Measurements from ENCODE around the gene JUND.

Gene JUND

DNA sequence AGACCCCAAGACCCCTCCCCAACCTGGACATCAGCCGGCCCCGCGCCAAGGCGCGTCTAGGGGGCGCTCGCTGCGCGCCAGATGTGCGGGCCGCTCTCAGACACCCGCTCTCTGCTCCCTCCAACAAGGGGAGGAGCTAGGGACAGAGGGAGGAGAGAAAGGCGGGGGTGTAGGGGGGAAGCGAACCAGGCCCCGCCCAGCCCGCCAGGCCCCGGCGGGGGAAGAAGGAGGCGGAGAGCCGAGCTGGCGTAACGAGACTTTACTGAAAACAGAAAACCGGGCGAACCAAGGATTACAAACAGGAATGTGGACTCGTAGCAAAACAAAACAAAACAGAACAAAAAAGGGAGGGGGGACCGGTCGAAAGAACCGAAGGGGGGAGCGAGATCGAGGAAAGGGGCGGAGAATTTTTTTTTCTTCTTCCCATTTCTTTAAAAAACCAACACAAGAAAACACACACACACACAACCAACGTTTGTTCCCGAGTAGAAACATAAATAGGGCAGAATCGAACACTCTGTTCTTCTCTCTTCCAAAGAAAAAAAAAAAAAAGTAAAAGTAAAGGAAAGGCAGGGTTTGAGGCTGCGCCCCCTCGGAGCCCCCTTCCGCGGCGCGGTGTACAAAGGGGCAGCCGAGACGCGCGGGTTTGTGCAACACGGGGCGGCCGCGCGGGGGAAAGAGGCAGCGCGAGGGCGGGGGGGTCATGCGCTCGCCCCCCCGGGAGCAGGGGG, 1.7 kb downstream of the JUND start:
- Histone ChIP-seq H3K4me3 (ENCODE audit: low read length) (peak overlapping the region; percentile 95), H2BK120ac (ENCODE audit: low read depth, low read length) (no peak overlapping the region), H3K79me2 (ENCODE audit: control insufficient read depth, insufficient read depth, low read length) (peaks cover 36% of the 10 kb centered on the region), H3K79me1 (ENCODE audit: low read length) (peaks cover 13% of the 10 kb centered on the region), H3K4me1 (ENCODE audit: control insufficient read depth, low read depth, low read length) (peaks cover 6% of the 10 kb centered on the region), H3K4me2 (ENCODE audit: low read length) (peak overlapping the region; percentile 97), H3K4ac (ENCODE audit: low read depth, low read length) (peak overlapping the region; percentile 97), H4K8ac (ENCODE audit: low read depth, low read length) (no peak overlapping the region), H2BK5ac (ENCODE audit: low read length) (no peak overlapping the region), H3K27me3 (ENCODE audit: insufficient read depth, low read length, poor library complexity) (no peaks in the 10 kb centered on the region), H3K36me3 (ENCODE audit: control insufficient read depth, insufficient read depth, low read length) (peaks cover 5% of the 10 kb centered on the region), H3K23ac (ENCODE audit: low read length) (no peak overlapping the region), H3K9ac (ENCODE audit: low read length) (peak overlapping the region; percentile 96), H3K56ac (ENCODE audit: low read length) (peak overlapping the region; percentile 99), H2AK5ac (ENCODE audit: low read length) (no peak overlapping the region), H3K18ac (ENCODE audit: low read length) (peak overlapping the region; percentile 29), H4K5ac (ENCODE audit: low read length) (no peak overlapping the region), H3K27ac (ENCODE audit: low read depth, low read length) (peak overlapping the region; percentile 92), H2BK15ac (replicated peaks; ENCODE audit: low read depth) (no peak overlapping the region)
- no CpG with 5 or more reads among the region's 55 CpGs for WGBS (ENCODE audit: extremely low coverage, insufficient coverage, low lambda C conversion rate)
- DNase-seq, result peak; percentile 98

DNA sequence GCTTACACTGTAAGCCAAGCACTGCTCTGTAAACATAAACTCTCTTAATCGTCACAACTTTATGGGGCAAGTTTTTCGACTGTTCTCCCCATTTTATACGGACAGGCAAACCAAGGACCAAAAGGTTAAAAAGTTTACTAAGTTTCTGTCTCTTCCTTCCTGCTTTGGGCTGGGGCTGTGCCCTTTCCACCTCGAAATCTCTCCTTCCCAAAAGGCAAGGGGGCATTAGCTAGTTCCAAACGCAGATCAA, 2.2 kb downstream of the JUND start:
- Histone ChIP-seq H2AK5ac (ENCODE audit: low read length) (no peak overlapping the region), H2BK120ac (ENCODE audit: low read depth, low read length) (no peak overlapping the region), H3K56ac (ENCODE audit: low read length) (peak overlapping the region; percentile 86), H3K9ac (ENCODE audit: low read length) (peak overlapping the region; percentile 90), H2BK5ac (ENCODE audit: low read length) (no peak overlapping the region), H3K23ac (ENCODE audit: low read length) (no peak overlapping the region), H3K4me3 (ENCODE audit: low read length) (peak overlapping the region; percentile 78), H3K4me1 (ENCODE audit: control insufficient read depth, low read depth, low read length) (peaks cover 6% of the 10 kb centered on the region), H2BK15ac (replicated peaks; ENCODE audit: low read depth) (no peak overlapping the region), H3K4me2 (ENCODE audit: low read length) (peak overlapping the region; percentile 97), H4K8ac (ENCODE audit: low read depth, low read length) (no peak overlapping the region), H3K27ac (ENCODE audit: low read depth, low read length) (no peak overlapping the region), H3K27me3 (ENCODE audit: insufficient read depth, low read length, poor library complexity) (no peaks in the 10 kb centered on the region), H3K79me2 (ENCODE audit: control insufficient read depth, insufficient read depth, low read length) (peaks cover 36% of the 10 kb centered on the region), H3K36me3 (ENCODE audit: control insufficient read depth, insufficient read depth, low read length) (peaks cover 5% of the 10 kb centered on the region), H3K18ac (ENCODE audit: low read length) (no peak overlapping the region), H3K79me1 (ENCODE audit: low read length) (peaks cover 13% of the 10 kb centered on the region), H4K5ac (ENCODE audit: low read length) (no peak overlapping the region), H3K4ac (ENCODE audit: low read depth, low read length) (no peak overlapping the region)
- DNase-seq, result no peak
- no CpG with 5 or more reads among the region's 5 CpGs for WGBS (ENCODE audit: extremely low coverage, insufficient coverage, low lambda C conversion rate)

DNA sequence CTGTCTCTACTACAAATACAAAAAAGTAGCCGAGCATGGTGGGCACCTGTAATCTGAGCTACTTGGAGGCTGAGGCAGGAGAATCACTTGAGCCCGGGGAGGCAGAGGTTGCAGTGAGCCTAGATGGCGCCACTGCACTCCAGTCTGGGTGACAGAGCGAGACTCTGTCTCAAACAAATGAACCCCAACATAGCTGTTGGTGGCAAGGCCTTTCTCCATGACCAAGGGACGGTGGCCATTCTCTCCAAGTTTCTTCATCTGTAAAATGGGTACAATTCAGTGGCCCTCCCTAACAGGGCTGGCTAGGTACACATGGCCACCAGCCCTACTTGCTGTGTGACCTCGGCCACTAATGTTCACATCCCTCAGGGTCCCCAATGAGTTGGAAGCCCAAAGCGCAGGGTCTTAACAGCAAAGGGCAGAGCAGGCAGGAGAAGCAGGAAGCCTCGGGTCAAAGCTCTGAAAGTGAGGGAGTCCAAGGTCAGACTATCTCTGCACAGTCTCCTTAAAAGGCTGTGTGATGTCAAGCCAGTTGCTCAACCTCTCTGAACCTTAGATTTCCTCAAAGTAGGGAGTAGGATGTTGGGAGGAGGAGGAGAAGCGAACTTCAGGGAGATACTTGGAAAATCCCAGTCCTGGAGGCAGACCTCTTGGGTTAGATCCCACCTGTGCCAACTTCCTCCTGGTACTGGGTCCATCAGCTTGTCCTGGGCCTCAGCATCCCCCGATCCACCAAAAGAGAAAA, 2.7 kb downstream of the JUND start:
- H3K27ac ChIP-seq (ENCODE audit: low read depth, low read length), result no peak overlapping the region
- H3K9ac ChIP-seq (ENCODE audit: low read length), result peak overlapping the region; percentile 90

DNA sequence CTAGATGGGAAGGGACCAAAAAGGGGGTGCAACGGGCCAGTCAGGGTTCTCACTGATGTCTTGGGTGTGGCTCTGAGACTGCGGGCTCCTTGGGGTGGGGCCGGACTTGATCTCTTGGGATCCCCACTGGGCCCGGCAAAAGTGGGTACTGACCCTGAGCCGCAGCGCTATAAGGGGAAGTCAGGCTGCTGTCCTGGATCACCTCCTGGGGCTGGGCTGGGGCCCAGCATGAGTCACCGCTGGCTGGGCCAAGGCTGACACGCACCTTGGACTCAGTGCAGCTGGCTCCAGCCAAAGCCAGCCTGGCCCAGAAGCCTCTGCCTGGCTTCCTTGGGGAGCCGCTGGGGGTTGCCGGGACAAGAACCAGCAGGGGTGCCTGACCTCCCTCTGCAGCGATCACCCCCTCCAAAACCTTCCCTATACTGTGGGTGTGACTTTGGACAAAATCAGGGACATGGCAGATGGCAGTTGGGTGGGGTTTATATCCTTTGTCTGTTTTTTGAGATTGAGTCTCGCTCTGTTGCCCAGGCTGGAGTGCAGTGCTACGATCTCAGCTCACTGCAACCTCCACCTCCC, 6.6 kb downstream of the JUND start:
- Histone ChIP-seq H3K9ac (ENCODE audit: low read length) (no peak overlapping the region), H3K4me3 (ENCODE audit: low read length) (no peak overlapping the region), H2BK15ac (replicated peaks; ENCODE audit: low read depth) (no peak overlapping the region), H2BK5ac (ENCODE audit: low read length) (no peak overlapping the region), H3K23ac (ENCODE audit: low read length) (no peak overlapping the region), H3K4me1 (ENCODE audit: control insufficient read depth, low read depth, low read length) (peaks cover 6% of the 10 kb centered on the region), H3K4me2 (ENCODE audit: low read length) (no peak overlapping the region), H3K36me3 (ENCODE audit: control insufficient read depth, insufficient read depth, low read length) (peaks cover 5% of the 10 kb centered on the region), H4K8ac (ENCODE audit: low read depth, low read length) (no peak overlapping the region), H3K56ac (ENCODE audit: low read length) (no peak overlapping the region), H3K4ac (ENCODE audit: low read depth, low read length) (no peak overlapping the region), H4K5ac (ENCODE audit: low read length) (no peak overlapping the region), H2AK5ac (ENCODE audit: low read length) (no peak overlapping the region), H3K79me2 (ENCODE audit: control insufficient read depth, insufficient read depth, low read length) (peaks cover 21% of the 10 kb centered on the region), H3K27ac (ENCODE audit: low read depth, low read length) (no peak overlapping the region), H3K27me3 (ENCODE audit: insufficient read depth, low read length, poor library complexity) (no peaks in the 10 kb centered on the region), H3K79me1 (ENCODE audit: low read length) (peaks cover 13% of the 10 kb centered on the region), H3K18ac (ENCODE audit: low read length) (no peak overlapping the region), H2BK120ac (ENCODE audit: low read depth, low read length) (no peak overlapping the region)
- no CpG with 5 or more reads among the region's 13 CpGs for WGBS (ENCODE audit: extremely low coverage, insufficient coverage, low lambda C conversion rate)
- DNase-seq, result peak; percentile 60

More for the DNA sequence above, 2.7 kb downstream of the JUND start:
- no CpG with 5 or more reads among the region's 10 CpGs for WGBS (ENCODE audit: extremely low coverage, insufficient coverage, low lambda C conversion rate)
- Histone ChIP-seq H2BK5ac (ENCODE audit: low read length) (no peak overlapping the region), H3K18ac (ENCODE audit: low read length) (no peak overlapping the region), H4K5ac (ENCODE audit: low read length) (no peak overlapping the region), H4K8ac (ENCODE audit: low read depth, low read length) (no peak overlapping the region), H3K4me2 (ENCODE audit: low read length) (peak overlapping the region; percentile 97), H2BK120ac (ENCODE audit: low read depth, low read length) (no peak overlapping the region), H3K27me3 (ENCODE audit: insufficient read depth, low read length, poor library complexity) (no peaks in the 10 kb centered on the region), H3K4ac (ENCODE audit: low read depth, low read length) (no peak overlapping the region), H3K4me3 (ENCODE audit: low read length) (peak overlapping the region; percentile 78), H2AK5ac (ENCODE audit: low read length) (no peak overlapping the region), H3K79me1 (ENCODE audit: low read length) (peaks cover 13% of the 10 kb centered on the region), H3K4me1 (ENCODE audit: control insufficient read depth, low read depth, low read length) (peaks cover 6% of the 10 kb centered on the region), H3K79me2 (ENCODE audit: control insufficient read depth, insufficient read depth, low read length) (peaks cover 36% of the 10 kb centered on the region), H2BK15ac (replicated peaks; ENCODE audit: low read depth) (no peak overlapping the region), H3K23ac (ENCODE audit: low read length) (no peak overlapping the region), H3K36me3 (ENCODE audit: control insufficient read depth, insufficient read depth, low read length) (peaks cover 5% of the 10 kb centered on the region), H3K56ac (ENCODE audit: low read length) (peak overlapping the region; percentile 86)
- peak; percentile 68 for DNase-seq

DNA sequence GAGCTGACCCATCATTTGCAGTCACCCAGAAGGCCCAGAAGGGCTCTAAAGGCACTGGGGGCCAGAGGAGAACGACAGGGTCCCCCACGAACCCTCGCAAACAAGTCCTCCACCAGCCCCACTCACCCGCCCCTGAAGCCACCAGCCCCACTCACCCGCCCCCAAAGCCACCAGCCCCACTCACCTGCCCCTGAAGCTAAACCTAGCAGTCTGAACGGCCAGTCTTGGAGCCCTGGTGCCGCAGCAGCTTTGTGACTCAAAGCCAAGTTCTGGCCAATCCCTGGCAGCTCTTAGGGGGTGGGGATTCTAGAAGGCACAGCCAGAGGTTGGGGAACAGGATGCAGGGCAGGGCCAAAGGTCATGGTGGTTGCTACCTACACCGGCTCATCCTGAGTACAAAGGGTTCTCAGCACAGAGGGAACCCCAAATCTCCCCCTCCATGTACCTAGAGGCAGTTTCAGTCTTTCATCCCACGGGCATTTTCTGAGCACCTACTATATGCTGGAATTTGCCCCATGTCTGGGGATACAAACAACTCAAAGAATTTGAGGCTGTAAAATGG, 7.1 kb downstream of the JUND start, which contains the start of gene IQCN:
TSS of gene IQCN (minus strand) at position 234 of the 562 bp plus-strand sequence. CDS start 4,974 bp downstream, outside the sequence.
- WGBS (ENCODE audit: extremely low coverage, insufficient coverage, low lambda C conversion rate), result no CpG with 5 or more reads among the region's 9 CpGs
- Histone ChIP-seq H3K23ac (ENCODE audit: low read length) (no peak within 1 kb of the TSS), H3K4ac (ENCODE audit: low read depth, low read length) (no peak within 1 kb of the TSS), H3K36me3 (ENCODE audit: control insufficient read depth, insufficient read depth, low read length) (peaks cover 5% of the 10 kb centered on the region), H4K8ac (ENCODE audit: low read depth, low read length) (no peak within 1 kb of the TSS), H2BK120ac (ENCODE audit: low read depth, low read length) (no peak within 1 kb of the TSS), H3K4me2 (ENCODE audit: low read length) (no peak within 1 kb of the TSS), H2BK15ac (replicated peaks; ENCODE audit: low read depth) (no peak within 1 kb of the TSS), H2AK5ac (ENCODE audit: low read length) (no peak within 1 kb of the TSS), H3K4me3 (ENCODE audit: low read length) (no peak within 1 kb of the TSS), H3K4me1 (ENCODE audit: control insufficient read depth, low read depth, low read length) (peaks cover 6% of the 10 kb centered on the region), H3K27me3 (ENCODE audit: insufficient read depth, low read length, poor library complexity) (no peaks in the 10 kb centered on the region), H3K9ac (ENCODE audit: low read length) (no peak within 1 kb of the TSS), H4K5ac (ENCODE audit: low read length) (no peak within 1 kb of the TSS), H2BK5ac (ENCODE audit: low read length) (no peak within 1 kb of the TSS), H3K18ac (ENCODE audit: low read length) (no peak within 1 kb of the TSS), H3K79me2 (ENCODE audit: control insufficient read depth, insufficient read depth, low read length) (peaks cover 18% of the 10 kb centered on the region), H3K79me1 (ENCODE audit: low read length) (peaks cover 13% of the 10 kb centered on the region), H3K56ac (ENCODE audit: low read length) (no peak within 1 kb of the TSS), H3K27ac (ENCODE audit: low read depth, low read length) (no peak within 1 kb of the TSS)
- DNase-seq, result peak; percentile 67
